Neural cell (in vitro differentiated cells): ENCODE data around the gene SYNGR2.

Experiments used
- EZH2 ChIP-seq: fragments of 200-600, 300-800 bp; shearing (Covaris generic), sonication (generic); IDR thresholded peaks from 2 replicates; pipeline ENCODE4 v1.6.1; 2014; ENCODE audit warnings: antibody characterized with exemption, low read length, borderline replicate concordance, mild to moderate bottlenecking; ENCODE audit not compliant: insufficient read depth, poor library complexity, severe bottlenecking
- POLR2AphosphoS5 ChIP-seq: IDR thresholded peaks from 2 replicates; pipeline ENCODE4 v1.6.1; 2012
- RAD21 ChIP-seq: fragments of 450-650 bp; conservative IDR thresholded peaks from 2 replicates; pipeline ENCODE4 v1.6.1; 2014; ENCODE audit warnings: antibody characterized with exemption, mild to moderate bottlenecking, moderate library complexity

- TF ChIP-seq POLR2AphosphoS5: no peak
- no peak for TF ChIP-seq RAD21
- TF ChIP-seq EZH2: no peak
Measured at GRCh38 chr17:78175643-78175981, 7.2 kb downstream of the SYNGR2 start.
